ENCODE measurements around the gene GRHL3. TPM values are rescaled to one million over a fixed set of nuclear protein-coding genes. Genes with fewer than 3 reads are reported as not detected.

GRHL3 gene
- total RNA-seq, 1 donor from 2014 or later: 2.1 TPM

GRCh38 chr1:24373710-24374109 lies 54.6 kb downstream of the GRHL3 start:
- no peak for DNase-seq (ENCODE audit: low spot score)
- Mint-ChIP-seq H3K36me3 (ENCODE audit: low read depth, unreplicated experiment) (peaks cover under 1% of the 10 kb centered on the region), H3K27me3 (ENCODE audit: unreplicated experiment) (no peaks in the 10 kb centered on the region), H3K9me3 (ENCODE audit: unreplicated experiment) (no peaks in the 10 kb centered on the region), H3K27ac (ENCODE audit: unreplicated experiment) (no peak overlapping the region), H3K4me1 (ENCODE audit: unreplicated experiment) (peaks cover 3% of the 10 kb centered on the region), H3K4me3 (ENCODE audit: unreplicated experiment) (no peak overlapping the region)
- no peak for TF ChIP-seq CTCF (IDR thresholded peaks at IDR 0.05; ENCODE audit: unreplicated experiment)

GRCh38 chr1:24374891-24375786 lies 56.0 kb downstream of the GRHL3 start:
- H3K27me3 Mint-ChIP-seq (ENCODE audit: unreplicated experiment): no peaks in the 10 kb centered on the region
- no peak overlapping the region for H3K27ac Mint-ChIP-seq (ENCODE audit: unreplicated experiment)
- H3K4me1 Mint-ChIP-seq (ENCODE audit: unreplicated experiment): peaks cover 3% of the 10 kb centered on the region
- H3K36me3 Mint-ChIP-seq (ENCODE audit: low read depth, unreplicated experiment): peaks cover 3% of the 10 kb centered on the region
- no peaks in the 10 kb centered on the region for H3K9me3 Mint-ChIP-seq (ENCODE audit: unreplicated experiment)
- no peak overlapping the region for H3K4me3 Mint-ChIP-seq (ENCODE audit: unreplicated experiment)
- TF ChIP-seq CTCF (IDR thresholded peaks at IDR 0.05; ENCODE audit: unreplicated experiment): no peak
- DNase-seq (ENCODE audit: low spot score): no peak

GRCh38 chr1:24379733-24380315 lies 60.7 kb downstream of the GRHL3 start:
- H3K27ac Mint-ChIP-seq (ENCODE audit: unreplicated experiment): no peak overlapping the region
- no peaks in the 10 kb centered on the region for H3K9me3 Mint-ChIP-seq (ENCODE audit: unreplicated experiment)
- H3K4me3 Mint-ChIP-seq (ENCODE audit: unreplicated experiment): no peak overlapping the region

GRCh38 chr1:24380508-24380907 lies 61.4 kb downstream of the GRHL3 start:
- Mint-ChIP-seq H3K27ac (ENCODE audit: unreplicated experiment) (no peak overlapping the region), H3K9me3 (ENCODE audit: unreplicated experiment) (no peaks in the 10 kb centered on the region), H3K27me3 (ENCODE audit: unreplicated experiment) (no peaks in the 10 kb centered on the region), H3K4me3 (ENCODE audit: unreplicated experiment) (no peak overlapping the region), H3K4me1 (ENCODE audit: unreplicated experiment) (no peaks in the 10 kb centered on the region), H3K36me3 (ENCODE audit: low read depth, unreplicated experiment) (peaks cover 3% of the 10 kb centered on the region)
- TF ChIP-seq CTCF (IDR thresholded peaks at IDR 0.05; ENCODE audit: unreplicated experiment): no peak
- DNase-seq (ENCODE audit: low spot score): no peak

More at GRCh38 chr1:24379733-24380315, 60.7 kb downstream of the GRHL3 start:
- Mint-ChIP-seq H3K36me3 (ENCODE audit: low read depth, unreplicated experiment) (peaks cover 3% of the 10 kb centered on the region), H3K4me1 (ENCODE audit: unreplicated experiment) (no peaks in the 10 kb centered on the region), H3K27me3 (ENCODE audit: unreplicated experiment) (no peaks in the 10 kb centered on the region)
- no peak for TF ChIP-seq CTCF (IDR thresholded peaks at IDR 0.05; ENCODE audit: unreplicated experiment)
- no peak for DNase-seq (ENCODE audit: low spot score)

- no peak overlapping the region for H3K4me3 Mint-ChIP-seq (ENCODE audit: unreplicated experiment)
- TF ChIP-seq CTCF (IDR thresholded peaks at IDR 0.05; ENCODE audit: unreplicated experiment): no peak
- H3K4me1 Mint-ChIP-seq (ENCODE audit: unreplicated experiment): no peaks in the 10 kb centered on the region
- no peaks in the 10 kb centered on the region for H3K9me3 Mint-ChIP-seq (ENCODE audit: unreplicated experiment)
- no peaks in the 10 kb centered on the region for H3K27me3 Mint-ChIP-seq (ENCODE audit: unreplicated experiment)
- DNase-seq (ENCODE audit: low spot score): no peak
- peaks cover 3% of the 10 kb centered on the region for H3K36me3 Mint-ChIP-seq (ENCODE audit: low read depth, unreplicated experiment)
- no peak overlapping the region for H3K27ac Mint-ChIP-seq (ENCODE audit: unreplicated experiment)
Measured at GRCh38 chr1:24381256-24381655, 62.1 kb downstream of the GRHL3 start.
